WERI-Rb-1 (cell line): ENCODE results near the gene PRDM8.

Experiments used
- DNase-seq: peaks from one replicate; pipeline ENCODE4 v3.0.0-alpha.2; 2020
- H3K27ac ChIP-seq: fragments of 250-450 bp; sonication (Bioruptor Pico); 2 replicates; pipeline ENCODE4 v1.5.1; 2020; ENCODE audit warnings: mild to moderate bottlenecking, moderate library complexity
- H3K27me3 ChIP-seq: fragments of 250-450 bp; sonication (Bioruptor Pico); 2 replicates; pipeline ENCODE4 v1.5.1; 2021; ENCODE audit warnings: mild to moderate bottlenecking, low read depth, moderate library complexity; ENCODE audit not compliant: insufficient read depth, severe bottlenecking
- H3K36me3 ChIP-seq: fragments of 250-450 bp; sonication (Bioruptor Pico); 2 replicates; pipeline ENCODE4 v1.5.1; 2020; ENCODE audit warnings: mild to moderate bottlenecking, moderate library complexity
- H3K4me3 ChIP-seq: 2 replicates; pipeline ENCODE4 v1.5.1; 2011; ENCODE audit warnings: low read depth, mild to moderate bottlenecking, control low read depth, low read length
- H3K9me3 ChIP-seq: fragments of 250-450 bp; sonication (Bioruptor Pico); 2 replicates; pipeline ENCODE4 v1.5.1; 2021; ENCODE audit warnings: mild to moderate bottlenecking, moderate library complexity; ENCODE audit not compliant: severe bottlenecking
- CTCF ChIP-seq: IDR thresholded peaks from 2 replicates; pipeline ENCODE4 v1.5.1; 2011; ENCODE audit warnings: low read depth, mild to moderate bottlenecking, control low read depth, inconsistent platforms, low read length

PRDM8 gene

GRCh38 chr4:80204433-80205011, 7.2 kb downstream of the PRDM8 start:
- Histone ChIP-seq H3K36me3 (peaks cover 48% of the 10 kb centered on the region), H3K9me3 (no peaks in the 10 kb centered on the region), H3K4me3 (no peak overlapping the region), H3K27ac (no peak overlapping the region), H3K27me3 (no peaks in the 10 kb centered on the region)
- TF ChIP-seq CTCF, result no peak
- no peak for DNase-seq

- no peak for TF ChIP-seq CTCF
- Histone ChIP-seq H3K27me3 (no peaks in the 10 kb centered on the region), H3K27ac (no peak overlapping the region), H3K4me3 (no peak overlapping the region), H3K36me3 (peaks cover 33% of the 10 kb centered on the region), H3K9me3 (no peaks in the 10 kb centered on the region)
- no peak for DNase-seq
These were observed 8.8 kb downstream of the PRDM8 start for GRCh38 chr4:80206111-80206510.

GRCh38 chr4:80206521-80207171, 9.3 kb downstream of the PRDM8 start:
- no peak for TF ChIP-seq CTCF
- no peaks in the 10 kb centered on the region for H3K27me3 ChIP-seq

GRCh38 chr4:80207172-80207583, 9.9 kb downstream of the PRDM8 start:
- H3K9me3 ChIP-seq, result no peaks in the 10 kb centered on the region
- no peak for TF ChIP-seq CTCF

More at GRCh38 chr4:80206521-80207171, 9.3 kb downstream of the PRDM8 start:
- no peaks in the 10 kb centered on the region for H3K9me3 ChIP-seq
- peaks cover 28% of the 10 kb centered on the region for H3K36me3 ChIP-seq
- no peak overlapping the region for H3K27ac ChIP-seq
- H3K4me3 ChIP-seq, result no peak overlapping the region
- DNase-seq, result no peak

GRCh38 chr4:80207664-80208063, 10.4 kb downstream of the PRDM8 start:
- Histone ChIP-seq H3K9me3 (no peaks in the 10 kb centered on the region), H3K27ac (no peak overlapping the region), H3K27me3 (no peaks in the 10 kb centered on the region), H3K4me3 (no peak overlapping the region), H3K36me3 (peaks cover 20% of the 10 kb centered on the region)
- DNase-seq, result no peak
- no peak for TF ChIP-seq CTCF

More at GRCh38 chr4:80207172-80207583, 9.9 kb downstream of the PRDM8 start:
- no peak overlapping the region for H3K27ac ChIP-seq
- H3K36me3 ChIP-seq, result peaks cover 23% of the 10 kb centered on the region
- no peak for DNase-seq
- H3K27me3 ChIP-seq, result no peaks in the 10 kb centered on the region
- no peak overlapping the region for H3K4me3 ChIP-seq
